ENCODE data around the gene TMEM40.
"Not testable (repeated sequence)": the region's sequence is repeated elsewhere in the genome, so short reads cannot be mapped to it uniquely, and the experiment has no call there.

Gene TMEM40

DNA sequence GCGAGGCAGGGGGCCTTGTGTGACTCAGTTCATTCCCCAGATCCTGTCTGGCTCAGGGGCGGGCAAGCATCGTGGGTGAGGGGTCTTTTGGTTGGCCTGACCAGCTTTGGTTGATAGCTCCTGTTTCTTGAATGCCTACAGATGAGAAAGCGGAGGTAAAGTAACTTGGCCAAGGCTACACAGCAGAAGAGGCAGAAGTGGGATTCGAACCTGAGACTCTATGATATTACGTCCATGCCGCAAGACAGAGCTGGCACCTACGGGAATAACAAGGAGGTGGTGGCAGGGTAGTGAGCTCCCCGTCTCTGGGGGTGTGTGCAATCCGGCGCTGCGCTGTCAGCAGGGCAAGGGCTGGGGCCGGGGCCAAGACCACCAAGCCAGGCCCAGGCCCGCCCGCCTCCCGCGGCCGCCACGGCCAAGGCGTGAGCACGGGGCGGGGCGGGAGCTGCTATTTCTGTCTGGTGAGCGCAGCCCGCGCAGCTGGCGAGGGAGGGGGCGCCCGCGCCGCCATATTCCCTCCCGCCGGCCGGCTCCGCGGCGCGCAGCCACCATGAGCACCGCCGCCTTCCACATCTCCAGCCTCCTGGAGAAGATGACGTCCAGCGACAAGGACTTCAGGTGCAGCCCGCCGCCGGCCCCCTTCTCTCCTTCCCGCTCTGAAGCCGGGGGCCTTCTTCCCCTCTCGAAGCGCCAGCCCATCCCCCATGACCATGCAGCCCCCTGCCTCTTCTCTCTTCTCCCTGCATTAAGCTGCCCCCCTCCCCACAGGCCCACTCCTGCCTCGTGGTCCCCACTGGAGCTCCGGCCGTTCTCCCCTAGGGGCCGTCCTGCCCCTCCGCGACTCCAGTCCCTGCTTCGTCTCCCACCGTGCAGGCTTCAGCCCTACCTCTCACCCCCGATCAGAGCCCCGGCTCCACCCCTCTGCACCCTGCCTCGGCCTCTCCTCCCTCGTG lies 37.4 kb upstream of the TMEM40 start, which contains the start of gene CAND2:
Gene CAND2 (plus strand): TSS at position 510 of the 953 bp plus-strand sequence. CDS start 41 bp downstream, at position 551.
- Histone ChIP-seq H3K4me3 (ENCODE audit: low read depth, low read length) (peak within 1 kb of the TSS; percentile 84), H3K27me3 (ENCODE audit: control insufficient read depth, insufficient read depth, low read length) (no peaks in the 10 kb centered on the region), H3K27ac (ENCODE audit: low read depth, low read length) (no peak within 1 kb of the TSS), H3K36me3 (ENCODE audit: control insufficient read depth, insufficient read depth, low read length) (0 out of 2 replicates have a peak, but pooled peaks cover 3% of the 10 kb centered on the region), H3K9ac (ENCODE audit: low read length) (peak within 1 kb of the TSS; percentile 68), H3K9me3 (ENCODE audit: control insufficient read depth, insufficient read depth, low read depth, low read length) (no peaks in the 10 kb centered on the region), H3K4me1 (ENCODE audit: control insufficient read depth, insufficient read depth, low read length) (no peaks in the 10 kb centered on the region)

DNA sequence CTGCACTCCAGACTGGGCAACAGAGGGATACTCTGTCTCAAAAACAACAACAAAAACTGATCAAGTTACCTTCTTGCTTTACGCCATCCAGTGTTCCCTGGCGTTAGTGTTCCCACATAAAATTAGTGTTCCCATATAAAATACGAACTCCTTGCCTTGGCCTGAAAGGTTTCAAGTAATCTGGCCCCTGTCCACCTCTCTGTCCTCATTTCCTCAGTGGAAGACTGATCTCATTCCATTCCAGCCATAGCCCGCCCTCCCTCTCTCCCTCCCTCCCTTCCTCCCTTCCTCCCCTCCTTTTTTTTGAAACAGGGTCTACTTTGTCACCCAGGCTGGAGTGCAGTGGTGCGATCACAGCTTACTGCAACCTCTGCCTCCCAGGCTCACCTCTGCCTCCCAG lies 34.6 kb upstream of the TMEM40 start:
- no peak overlapping the region for H3K9ac ChIP-seq (ENCODE audit: low read length)
- H3K27me3 ChIP-seq (ENCODE audit: control insufficient read depth, insufficient read depth, low read length), result no peaks in the 10 kb centered on the region
- H3K4me1 ChIP-seq (ENCODE audit: control insufficient read depth, insufficient read depth, low read length), result no peaks in the 10 kb centered on the region
- no peaks in the 10 kb centered on the region for H3K9me3 ChIP-seq (ENCODE audit: control insufficient read depth, insufficient read depth, low read depth, low read length)
- no peaks in the 10 kb centered on the region for H3K36me3 ChIP-seq (ENCODE audit: control insufficient read depth, insufficient read depth, low read length)
- no peak overlapping the region for H3K27ac ChIP-seq (ENCODE audit: low read depth, low read length)
- H3K4me3 ChIP-seq (ENCODE audit: low read depth, low read length), result no peak overlapping the region

DNA sequence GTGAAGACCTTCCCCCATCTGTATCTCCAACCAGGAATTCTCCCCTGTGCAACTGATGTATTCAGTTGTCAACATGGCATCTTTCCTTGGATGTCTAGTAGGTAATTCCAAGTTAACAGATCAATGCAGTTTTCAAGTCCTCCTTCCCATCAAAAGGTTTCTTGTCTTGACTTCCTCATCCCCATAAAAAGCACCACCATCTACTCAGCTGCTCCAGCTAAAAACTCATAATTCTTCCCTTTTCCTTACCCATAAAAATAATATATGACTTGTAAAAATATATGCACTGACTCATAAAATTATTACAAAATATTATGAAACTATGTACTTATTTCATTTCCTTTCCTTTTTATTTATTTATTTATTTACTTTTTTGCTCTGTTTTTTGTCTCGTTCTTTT lies 32.4 kb upstream of the TMEM40 start:
- H3K4me1 ChIP-seq (ENCODE audit: control insufficient read depth, insufficient read depth, low read length), result no peaks in the 10 kb centered on the region
- no peak overlapping the region for H3K9ac ChIP-seq (ENCODE audit: low read length)
- H3K36me3 ChIP-seq (ENCODE audit: control insufficient read depth, insufficient read depth, low read length), result no peaks in the 10 kb centered on the region
- no peaks in the 10 kb centered on the region for H3K27me3 ChIP-seq (ENCODE audit: control insufficient read depth, insufficient read depth, low read length)
- H3K27ac ChIP-seq (ENCODE audit: low read depth, low read length), result no peak overlapping the region
- H3K4me3 ChIP-seq (ENCODE audit: low read depth, low read length), result no peak overlapping the region
- no peaks in the 10 kb centered on the region for H3K9me3 ChIP-seq (ENCODE audit: control insufficient read depth, insufficient read depth, low read depth, low read length)

DNA sequence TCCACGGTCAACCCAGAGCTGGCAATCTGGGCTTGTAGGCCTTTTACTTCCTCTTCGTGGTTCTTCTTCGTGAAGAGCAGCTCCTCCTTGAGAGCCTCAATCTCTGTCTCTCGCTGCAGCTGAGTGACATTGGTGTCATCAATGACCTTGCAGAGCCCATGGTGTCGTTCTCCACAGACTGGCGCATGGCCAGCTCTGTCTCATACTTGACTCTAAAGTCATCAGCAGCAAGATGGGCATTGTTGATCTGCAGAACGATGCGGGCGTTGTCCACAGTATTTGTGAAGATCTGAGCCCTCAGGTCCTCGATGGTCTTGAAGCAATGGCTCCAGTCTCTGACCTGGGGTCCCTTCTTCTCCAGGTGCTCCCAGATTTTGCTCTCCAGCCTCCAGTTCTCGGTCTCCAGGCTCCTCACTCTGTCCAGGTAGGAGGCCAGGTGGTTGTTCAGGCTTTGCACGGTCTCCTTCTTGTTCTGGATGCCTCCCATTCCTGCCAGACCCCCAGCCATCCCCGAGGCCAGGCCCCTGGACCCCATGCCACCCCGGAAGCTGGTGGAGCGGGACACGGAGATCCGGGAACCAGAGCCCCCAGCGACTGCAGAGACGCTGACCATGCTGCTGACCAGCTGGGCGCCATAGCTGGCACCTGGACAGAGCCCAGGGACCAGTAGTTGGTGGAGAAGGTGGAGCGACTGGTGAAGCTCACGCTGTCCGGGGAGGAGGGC lies 29.1 kb upstream of the TMEM40 start:
- H3K27me3 ChIP-seq (ENCODE audit: control insufficient read depth, insufficient read depth, low read length); H3K9ac ChIP-seq (ENCODE audit: low read length); H3K27ac ChIP-seq (ENCODE audit: low read depth, low read length); H3K4me1 ChIP-seq (ENCODE audit: control insufficient read depth, insufficient read depth, low read length); H3K4me3 ChIP-seq (ENCODE audit: low read depth, low read length); H3K36me3 ChIP-seq (ENCODE audit: control insufficient read depth, insufficient read depth, low read length); H3K9me3 ChIP-seq (ENCODE audit: control insufficient read depth, insufficient read depth, low read depth, low read length): not testable (repeated sequence)

DNA sequence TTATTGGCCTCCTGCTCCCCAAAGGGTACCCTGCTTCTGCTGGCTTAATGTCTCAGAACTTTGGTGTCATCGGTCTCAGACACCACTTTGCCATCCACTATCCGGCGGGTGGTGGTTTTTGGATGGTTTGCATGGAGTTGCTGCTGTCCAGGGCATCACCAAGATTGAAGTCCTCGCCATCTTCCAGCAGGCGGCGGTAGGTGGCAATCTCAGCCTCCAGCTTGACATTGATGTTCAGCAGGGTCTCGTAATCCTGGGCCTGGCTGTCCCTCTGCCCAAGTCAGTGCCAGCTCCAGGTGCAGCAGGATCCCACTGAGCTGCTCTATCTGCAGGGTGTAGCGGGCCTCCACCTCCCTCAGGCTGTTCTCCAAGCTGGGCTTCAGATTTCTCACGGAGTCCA lies 28.3 kb upstream of the TMEM40 start:
- H3K27ac ChIP-seq (ENCODE audit: low read depth, low read length); H3K9ac ChIP-seq (ENCODE audit: low read length); H3K9me3 ChIP-seq (ENCODE audit: control insufficient read depth, insufficient read depth, low read depth, low read length): not testable (repeated sequence)

DNA sequence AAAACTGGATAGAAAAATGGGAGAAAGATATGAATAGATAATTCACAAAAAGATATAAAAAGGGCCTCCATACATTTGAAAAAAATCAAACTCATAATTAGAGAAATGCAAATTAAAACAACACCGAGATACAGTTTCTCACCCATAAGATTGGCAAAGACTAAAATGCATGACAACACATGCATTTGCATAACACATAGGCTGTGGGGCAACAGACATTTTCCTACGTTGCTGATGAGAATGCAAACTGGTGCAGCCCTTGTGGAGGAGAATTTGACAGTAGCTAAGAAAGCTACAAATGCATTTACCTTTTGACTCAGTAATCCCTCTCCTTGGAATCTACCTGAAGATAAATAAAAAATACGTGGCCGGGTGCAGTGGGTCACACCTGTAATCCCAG lies 26.0 kb upstream of the TMEM40 start:
- H3K4me3 ChIP-seq (ENCODE audit: low read depth, low read length), result no peak overlapping the region
- H3K9me3 ChIP-seq (ENCODE audit: control insufficient read depth, insufficient read depth, low read depth, low read length), result no peaks in the 10 kb centered on the region
- H3K9ac ChIP-seq (ENCODE audit: low read length), result no peak overlapping the region
- H3K4me1 ChIP-seq (ENCODE audit: control insufficient read depth, insufficient read depth, low read length), result peaks cover 11% of the 10 kb centered on the region; the same call in 1 of the 2 replicates
- H3K27me3 ChIP-seq (ENCODE audit: control insufficient read depth, insufficient read depth, low read length), result no peaks in the 10 kb centered on the region
- no peaks in the 10 kb centered on the region for H3K36me3 ChIP-seq (ENCODE audit: control insufficient read depth, insufficient read depth, low read length)
- H3K27ac ChIP-seq (ENCODE audit: low read depth, low read length), result no peak overlapping the region

More for the DNA sequence above, 28.3 kb upstream of the TMEM40 start:
- not testable (repeated sequence) for H3K4me3 ChIP-seq (ENCODE audit: low read depth, low read length); H3K27me3 ChIP-seq (ENCODE audit: control insufficient read depth, insufficient read depth, low read length); H3K36me3 ChIP-seq (ENCODE audit: control insufficient read depth, insufficient read depth, low read length); H3K4me1 ChIP-seq (ENCODE audit: control insufficient read depth, insufficient read depth, low read length)

DNA sequence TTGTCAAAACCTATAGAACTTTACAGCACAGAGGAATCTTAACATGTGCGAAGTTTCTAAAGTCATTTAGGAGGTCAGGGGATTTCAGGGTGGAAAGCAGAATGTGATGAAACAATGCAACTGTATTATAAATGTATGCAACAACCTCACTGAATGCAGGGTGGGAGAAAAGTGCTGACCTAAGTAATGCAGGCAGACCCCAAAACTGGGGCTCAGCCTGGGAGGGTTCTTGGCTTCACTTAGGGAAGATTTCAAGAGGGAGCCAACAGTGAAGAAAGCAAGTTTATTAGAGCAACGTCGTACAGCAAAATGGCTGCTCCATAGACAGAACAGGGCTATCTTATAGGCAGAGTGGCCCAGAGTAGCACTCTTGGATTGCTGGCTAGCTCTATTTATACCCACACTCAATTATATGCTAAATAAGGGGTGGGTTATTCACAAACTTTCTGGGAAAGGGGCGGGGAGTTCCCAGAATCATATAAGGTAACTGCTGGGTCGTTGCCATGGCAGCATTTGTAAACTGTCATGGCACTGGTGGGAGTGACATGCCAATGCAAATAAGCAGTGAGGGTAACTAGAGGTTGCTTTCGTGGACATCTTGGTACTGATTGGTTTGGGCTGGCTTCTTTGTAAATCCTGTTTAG lies 23.2 kb upstream of the TMEM40 start:
- Histone ChIP-seq H3K27ac (ENCODE audit: low read depth, low read length) (no peak overlapping the region), H3K9ac (ENCODE audit: low read length) (no peak overlapping the region), H3K9me3 (ENCODE audit: control insufficient read depth, insufficient read depth, low read depth, low read length) (no peaks in the 10 kb centered on the region), H3K4me3 (ENCODE audit: low read depth, low read length) (no peak overlapping the region), H3K27me3 (ENCODE audit: control insufficient read depth, insufficient read depth, low read length) (no peaks in the 10 kb centered on the region), H3K4me1 (ENCODE audit: control insufficient read depth, insufficient read depth, low read length) (peaks cover 11% of the 10 kb centered on the region; the same call in 1 of the 2 replicates), H3K36me3 (ENCODE audit: control insufficient read depth, insufficient read depth, low read length) (no peaks in the 10 kb centered on the region)

DNA sequence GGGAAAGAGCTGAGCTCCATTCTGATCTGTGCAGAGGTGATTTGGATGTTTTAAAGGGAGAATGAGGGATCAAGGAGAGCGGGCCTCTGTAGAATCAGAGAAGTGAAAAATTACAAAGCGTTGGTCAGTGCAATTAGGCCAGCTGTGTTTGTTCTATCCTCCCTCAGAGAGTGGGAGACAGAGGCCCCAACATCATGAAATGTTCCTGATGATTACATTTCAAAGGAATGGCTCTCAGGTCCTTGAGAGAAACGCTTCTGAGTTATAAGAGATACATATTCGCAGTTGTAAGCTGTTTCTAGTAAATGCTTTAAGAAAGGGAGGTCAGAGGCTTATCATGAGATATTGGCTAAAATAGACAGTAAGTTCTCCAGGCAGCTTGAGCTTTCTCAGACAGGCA lies 21.7 kb upstream of the TMEM40 start:
- H3K27me3 ChIP-seq (ENCODE audit: control insufficient read depth, insufficient read depth, low read length), result no peaks in the 10 kb centered on the region
- peaks cover 11% of the 10 kb centered on the region; the same call in 1 of the 2 replicates for H3K4me1 ChIP-seq (ENCODE audit: control insufficient read depth, insufficient read depth, low read length)
- H3K4me3 ChIP-seq (ENCODE audit: low read depth, low read length), result no peak overlapping the region
- no peak overlapping the region for H3K9ac ChIP-seq (ENCODE audit: low read length)
- H3K9me3 ChIP-seq (ENCODE audit: control insufficient read depth, insufficient read depth, low read depth, low read length), result no peaks in the 10 kb centered on the region
- no peak overlapping the region for H3K27ac ChIP-seq (ENCODE audit: low read depth, low read length)
- H3K36me3 ChIP-seq (ENCODE audit: control insufficient read depth, insufficient read depth, low read length), result no peaks in the 10 kb centered on the region

DNA sequence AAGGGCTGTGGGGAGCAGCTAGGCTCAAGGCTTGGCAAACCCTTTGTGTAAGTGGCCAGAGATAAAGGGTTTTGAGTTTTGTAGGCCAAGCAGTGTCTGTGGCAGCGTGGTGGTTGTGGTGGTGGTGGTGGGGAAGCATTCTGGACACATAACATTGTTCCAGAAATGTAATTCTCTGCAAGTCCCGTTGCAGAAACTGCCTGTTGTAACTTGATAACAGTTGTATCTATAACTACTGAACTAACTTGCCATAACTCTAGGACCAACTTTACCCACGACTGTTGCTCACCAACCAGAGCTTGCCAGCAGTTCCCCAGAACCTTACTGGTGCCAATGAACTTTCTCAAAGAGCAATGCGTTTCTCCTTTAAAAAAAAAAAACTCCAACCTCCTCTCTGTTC lies 18.1 kb upstream of the TMEM40 start:
- peaks cover 3% of the 10 kb centered on the region; the same call in 1 of the 2 replicates for H3K4me1 ChIP-seq (ENCODE audit: control insufficient read depth, insufficient read depth, low read length)
- H3K4me3 ChIP-seq (ENCODE audit: low read depth, low read length), result no peak overlapping the region
- H3K9me3 ChIP-seq (ENCODE audit: control insufficient read depth, insufficient read depth, low read depth, low read length), result no peaks in the 10 kb centered on the region
- no peaks in the 10 kb centered on the region for H3K36me3 ChIP-seq (ENCODE audit: control insufficient read depth, insufficient read depth, low read length)
- H3K27ac ChIP-seq (ENCODE audit: low read depth, low read length), result no peak overlapping the region
- H3K9ac ChIP-seq (ENCODE audit: low read length), result no peak overlapping the region
- no peaks in the 10 kb centered on the region; the same call in 1 of the 2 replicates for H3K27me3 ChIP-seq (ENCODE audit: control insufficient read depth, insufficient read depth, low read length)

DNA sequence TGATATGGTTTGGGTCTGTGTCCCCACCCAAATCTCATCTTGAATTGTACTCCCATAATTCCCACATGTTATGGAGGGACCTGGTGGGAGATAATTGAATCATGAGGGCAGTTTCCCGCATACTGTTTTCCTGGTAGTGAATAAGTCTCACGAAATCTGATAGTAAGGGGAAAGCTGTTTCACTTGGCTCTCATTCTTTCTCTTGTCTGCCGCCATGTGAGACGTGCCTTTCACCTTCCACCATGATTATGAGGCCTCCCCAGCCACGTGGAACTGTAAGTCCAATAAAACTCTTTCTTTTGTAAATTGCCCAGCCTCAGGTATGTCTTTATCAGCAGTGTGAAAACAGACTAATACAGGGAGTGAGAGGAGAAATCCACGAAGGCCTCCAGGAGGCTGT lies 16.9 kb upstream of the TMEM40 start:
- not testable (repeated sequence) for H3K4me1 ChIP-seq (ENCODE audit: control insufficient read depth, insufficient read depth, low read length); H3K36me3 ChIP-seq (ENCODE audit: control insufficient read depth, insufficient read depth, low read length); H3K4me3 ChIP-seq (ENCODE audit: low read depth, low read length); H3K27me3 ChIP-seq (ENCODE audit: control insufficient read depth, insufficient read depth, low read length); H3K27ac ChIP-seq (ENCODE audit: low read depth, low read length); H3K9me3 ChIP-seq (ENCODE audit: control insufficient read depth, insufficient read depth, low read depth, low read length); H3K9ac ChIP-seq (ENCODE audit: low read length)

Measured in HUES6 (cell line).